RWPE2 (cell line): Measurements from ENCODE around the gene AKR1C4.

Experiments used
- ATAC-seq: fragments of 200-7000 bp; cut with Tn5 transposase; 3 replicates; pipeline ENCODE4 v1.9.1; 2021; ENCODE audit warnings: low read depth
- DNase-seq: peaks from one replicate; pipeline ENCODE4 v3.0.0-alpha.2; 2020; ENCODE audit warnings: low spot score
- H3K27ac ChIP-seq: fragments of 450-650 bp; 2 replicates; pipeline ENCODE4 v1.5.1; 2017; ENCODE audit warnings: mild to moderate bottlenecking; ENCODE audit not compliant: poor library complexity, severe bottlenecking
- H3K27me3 ChIP-seq: fragments of 250-450 bp; sonication (Bioruptor Pico); 2 replicates; pipeline ENCODE4 v1.5.1; 2021; ENCODE audit warnings: mild to moderate bottlenecking, moderate library complexity; ENCODE audit not compliant: insufficient read depth, poor library complexity, severe bottlenecking
- H3K36me3 ChIP-seq: fragments of 250-450 bp; sonication (Bioruptor Pico); 2 replicates; pipeline ENCODE4 v1.5.1; 2020; ENCODE audit warnings: low read depth, mild to moderate bottlenecking, moderate library complexity
- H3K4me1 ChIP-seq: fragments of 250-450 bp; sonication (Bioruptor Pico); 2 replicates; pipeline ENCODE4 v1.5.1; 2021; ENCODE audit warnings: mild to moderate bottlenecking, moderate library complexity; ENCODE audit not compliant: insufficient read depth, poor library complexity, severe bottlenecking
- H3K4me3 ChIP-seq: fragments of 250-450 bp; sonication (Bioruptor Pico); 2 replicates; pipeline ENCODE4 v1.5.1; 2021; ENCODE audit warnings: mild to moderate bottlenecking, moderate library complexity; ENCODE audit not compliant: severe bottlenecking
- H3K9me3 ChIP-seq: fragments of 250-450 bp; sonication (Bioruptor Pico); 2 replicates; pipeline ENCODE4 v1.5.1; 2021; ENCODE audit warnings: mild to moderate bottlenecking, moderate library complexity; ENCODE audit not compliant: severe bottlenecking
- CTCF ChIP-seq: fragments of 450-650 bp; IDR thresholded peaks from one replicate; pipeline ENCODE4 v1.5.1; 2017; ENCODE audit warnings: mild to moderate bottlenecking, moderate library complexity; ENCODE audit not compliant: poor library complexity, severe bottlenecking

AKR1C4 gene

DNA sequence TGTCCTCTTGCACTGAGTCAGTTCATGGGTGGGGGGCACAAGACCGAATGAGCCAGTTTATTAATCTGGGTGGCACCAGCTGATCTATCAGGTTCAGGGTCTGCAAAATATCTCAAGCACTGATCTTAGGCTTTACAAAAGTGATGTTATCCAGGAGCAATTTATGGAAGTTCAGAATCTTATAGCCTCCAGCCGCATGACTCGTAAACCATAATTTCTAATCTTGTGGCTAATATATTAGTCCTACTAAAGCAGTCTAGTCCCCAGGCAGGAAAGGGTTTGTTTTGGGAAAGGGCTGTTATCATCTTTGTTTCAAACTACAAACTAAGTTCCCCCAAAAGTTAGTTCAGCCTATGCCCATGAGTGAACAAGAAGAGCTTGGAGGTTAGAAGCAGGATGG lies 45.6 kb upstream of the AKR1C4 start:
- Histone ChIP-seq H3K9me3 (no peaks in the 10 kb centered on the region), H3K36me3 (no peaks in the 10 kb centered on the region), H3K4me1 (peaks cover 6% of the 10 kb centered on the region), H3K27me3 (no peaks in the 10 kb centered on the region), H3K27ac (no peak overlapping the region), H3K4me3 (no peak overlapping the region)
- no peak for TF ChIP-seq CTCF
- no peak for DNase-seq
- ATAC-seq = no peak

- Histone ChIP-seq H3K36me3 (no peaks in the 10 kb centered on the region), H3K27ac (no peak overlapping the region), H3K4me1 (peaks cover 10% of the 10 kb centered on the region), H3K9me3 (no peaks in the 10 kb centered on the region), H3K27me3 (no peaks in the 10 kb centered on the region), H3K4me3 (no peak overlapping the region)
- TF ChIP-seq CTCF = no peak
- ATAC-seq (no peak), DNase-seq (no peak)
Observed at GRCh38 chr10:5155951-5156350, 40.7 kb upstream of the AKR1C4 start.

- no peaks in the 10 kb centered on the region for H3K36me3 ChIP-seq
- no peak overlapping the region for H3K4me3 ChIP-seq
- no peak overlapping the region for H3K27ac ChIP-seq
- TF ChIP-seq CTCF = no peak
- H3K27me3 ChIP-seq = no peaks in the 10 kb centered on the region
- DNase-seq = no peak
- H3K4me1 ChIP-seq = peaks cover 10% of the 10 kb centered on the region
- H3K9me3 ChIP-seq = no peaks in the 10 kb centered on the region
- ATAC-seq = no peak
Observed at GRCh38 chr10:5157501-5157900, 39.1 kb upstream of the AKR1C4 start.

DNA sequence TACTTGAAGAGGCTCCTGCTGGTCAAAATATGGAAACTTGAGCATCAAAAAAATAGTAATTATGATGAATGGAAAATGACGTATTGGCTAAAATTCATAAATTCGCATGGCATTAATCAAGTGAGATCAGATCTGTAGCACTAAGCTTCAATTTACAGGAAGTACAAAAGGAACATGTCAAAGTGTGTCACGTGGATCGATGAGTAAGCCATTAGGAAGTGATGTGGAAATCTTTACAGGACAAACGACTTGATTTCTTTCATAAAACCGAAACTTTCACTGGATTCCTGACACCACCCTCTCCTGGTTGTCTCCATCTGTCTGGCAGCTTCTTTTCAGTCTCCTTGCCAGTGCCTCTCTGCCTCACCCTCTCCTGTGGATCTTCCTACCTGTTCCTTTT lies 37.5 kb upstream of the AKR1C4 start:
- Histone ChIP-seq H3K36me3 (no peaks in the 10 kb centered on the region), H3K4me1 (peaks cover 10% of the 10 kb centered on the region), H3K9me3 (no peaks in the 10 kb centered on the region), H3K27me3 (no peaks in the 10 kb centered on the region), H3K27ac (no peak overlapping the region), H3K4me3 (no peak overlapping the region)
- ATAC-seq (no peak), DNase-seq (no peak)
- no peak for TF ChIP-seq CTCF

DNA sequence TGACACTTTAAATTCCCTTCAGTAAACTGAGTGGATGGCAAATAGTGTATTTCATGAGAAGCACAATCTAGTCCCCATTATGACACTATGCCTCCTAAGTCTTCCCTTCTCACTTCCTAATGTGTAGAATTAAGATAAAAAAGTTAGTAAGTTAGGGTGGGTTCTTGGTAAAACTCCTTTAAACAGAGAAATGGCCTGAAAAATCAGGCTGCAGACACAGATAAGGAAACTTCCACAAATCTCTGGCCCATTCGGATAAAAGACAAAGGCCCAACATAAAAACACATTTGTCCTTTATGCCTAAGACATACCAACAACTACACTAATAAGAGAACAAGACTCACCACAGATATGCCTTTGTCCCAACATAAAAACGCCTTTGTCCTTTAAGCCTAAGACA lies 33.1 kb upstream of the AKR1C4 start:
- H3K27me3 ChIP-seq = no peaks in the 10 kb centered on the region
- H3K27ac ChIP-seq = no peak overlapping the region
- no peak for TF ChIP-seq CTCF
- no peak overlapping the region for H3K4me3 ChIP-seq
- no peak for DNase-seq
- no peaks in the 10 kb centered on the region for H3K4me1 ChIP-seq
- H3K9me3 ChIP-seq = peaks cover 7% of the 10 kb centered on the region
- H3K36me3 ChIP-seq = no peaks in the 10 kb centered on the region
- ATAC-seq = no peak
